ENCODE measurements around the gene P2RX3. TPM values are rescaled to one million over a fixed set of nuclear protein-coding genes. Genes with fewer than 3 reads are reported as not detected.

Gene P2RX3
- total RNA-seq, 1 experiment from 2014 or later: 0.15 TPM

DNA sequence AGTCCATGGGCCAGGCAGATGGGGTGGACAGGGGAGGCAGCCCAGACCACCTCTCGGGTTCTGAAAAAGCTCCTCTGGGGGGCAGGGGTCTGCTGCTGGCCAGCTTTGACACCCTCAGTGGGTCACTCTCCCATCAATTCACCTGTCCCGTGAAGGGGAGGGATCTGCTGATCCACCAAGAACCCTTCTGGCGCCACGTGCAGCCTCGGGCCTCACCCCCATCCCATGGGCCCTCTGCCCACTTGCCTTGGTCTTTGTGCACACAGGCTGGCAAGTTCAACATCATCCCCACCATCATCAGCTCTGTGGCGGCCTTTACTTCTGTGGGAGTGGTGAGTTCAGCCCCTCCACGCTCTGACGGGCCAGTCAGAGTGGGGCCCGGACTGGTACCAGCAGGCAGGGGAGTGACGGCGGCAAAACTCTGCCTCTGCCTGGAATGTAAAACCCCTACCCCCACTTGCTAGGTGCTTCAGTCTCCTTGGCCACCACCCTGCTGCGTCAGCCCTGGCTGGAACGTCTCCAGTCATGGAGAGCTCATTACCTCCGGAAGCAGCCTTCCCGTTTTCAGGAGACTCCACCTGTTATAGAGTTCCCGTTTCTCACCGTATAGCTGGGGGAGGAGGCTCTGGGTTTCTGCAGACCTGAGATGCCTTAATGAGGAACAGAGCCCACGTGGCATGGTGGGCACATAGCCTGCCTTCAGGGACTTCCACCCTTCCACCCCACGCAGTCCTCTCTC lies 30.1 kb downstream of the P2RX3 start:
- Histone ChIP-seq H4K5ac (ENCODE audit: insufficient read length, low read depth, low read length) (no peak overlapping the region), H3K79me2 (ENCODE audit: insufficient read depth, low read length) (no peaks in the 10 kb centered on the region), H3K18ac (ENCODE audit: insufficient read length, low read depth, low read length) (no peak overlapping the region), H3K9me3 (ENCODE audit: control insufficient read depth, low read depth, low read length) (no peaks in the 10 kb centered on the region), H2AK5ac (ENCODE audit: insufficient read length, low read length) (no peak overlapping the region), H3K23me2 (ENCODE audit: insufficient read length, low read depth, low read length, poor library complexity, severe bottlenecking) (no peaks in the 10 kb centered on the region), H3K23ac (ENCODE audit: insufficient read length, low read depth, low read length) (no peak overlapping the region), H4K20me1 (ENCODE audit: control insufficient read depth, insufficient read depth, insufficient read length) (no peaks in the 10 kb centered on the region), H2BK120ac (ENCODE audit: low read depth, low read length, poor library complexity, severe bottlenecking) (no peak overlapping the region), H2AFZ (ENCODE audit: low read length) (no peak overlapping the region), H3K14ac (ENCODE audit: insufficient read depth, low read length) (no peak overlapping the region), H3K79me1 (ENCODE audit: insufficient read depth, low read depth, low read length, poor library complexity, severe bottlenecking) (no peaks in the 10 kb centered on the region), H2BK12ac (ENCODE audit: insufficient read length, low read depth, low read length) (no peak overlapping the region), H3K27ac (ENCODE audit: insufficient read length, low read depth, low read length) (no peak overlapping the region), H2BK5ac (ENCODE audit: insufficient read length, low read length) (no peak overlapping the region), H3K4me1 (ENCODE audit: insufficient read depth, low read length) (peaks cover 6% of the 10 kb centered on the region), H3K27me3 (ENCODE audit: insufficient read depth, low read length) (no peaks in the 10 kb centered on the region), H3K4me2 (ENCODE audit: insufficient read depth, insufficient read length, low read length) (no peak overlapping the region), H3K4ac (ENCODE audit: low read depth, low read length) (no peak overlapping the region), H3K56ac (ENCODE audit: insufficient read length, low read depth, low read length) (no peak overlapping the region), H2BK15ac (ENCODE audit: low read depth, low read length) (no peak overlapping the region), H3K9ac (ENCODE audit: extremely low read depth, insufficient read length, low read length) (no peak overlapping the region), H4K8ac (replicated peaks; ENCODE audit: insufficient read length, low read depth, low read length) (no peak overlapping the region), H2BK20ac (ENCODE audit: low read depth, low read length, poor library complexity, severe bottlenecking) (no peak overlapping the region), H3T11ph (ENCODE audit: low read length) (no peak overlapping the region), H4K91ac (ENCODE audit: insufficient read length, low read depth, low read length) (no peak overlapping the region)
- Mint-ChIP-seq H3K4me3 (no peak overlapping the region), H3K4me1 (peaks cover 24% of the 10 kb centered on the region in 2 experiments), H3K36me3 (ENCODE audit: insufficient read depth in 1 of 3, low read depth in 3 of 3) (no peaks in the 10 kb centered on the region), H3K27ac (no peak overlapping the region), H3K9me3 (0 out of 5 replicates have a peak, but pooled peaks cover 0 to 2% of the 10 kb centered on the region in 2 experiments), H3K27me3 (ENCODE audit: low read depth) (peaks cover 26% of the 10 kb centered on the region)
- TF ChIP-seq, protein P1, sequence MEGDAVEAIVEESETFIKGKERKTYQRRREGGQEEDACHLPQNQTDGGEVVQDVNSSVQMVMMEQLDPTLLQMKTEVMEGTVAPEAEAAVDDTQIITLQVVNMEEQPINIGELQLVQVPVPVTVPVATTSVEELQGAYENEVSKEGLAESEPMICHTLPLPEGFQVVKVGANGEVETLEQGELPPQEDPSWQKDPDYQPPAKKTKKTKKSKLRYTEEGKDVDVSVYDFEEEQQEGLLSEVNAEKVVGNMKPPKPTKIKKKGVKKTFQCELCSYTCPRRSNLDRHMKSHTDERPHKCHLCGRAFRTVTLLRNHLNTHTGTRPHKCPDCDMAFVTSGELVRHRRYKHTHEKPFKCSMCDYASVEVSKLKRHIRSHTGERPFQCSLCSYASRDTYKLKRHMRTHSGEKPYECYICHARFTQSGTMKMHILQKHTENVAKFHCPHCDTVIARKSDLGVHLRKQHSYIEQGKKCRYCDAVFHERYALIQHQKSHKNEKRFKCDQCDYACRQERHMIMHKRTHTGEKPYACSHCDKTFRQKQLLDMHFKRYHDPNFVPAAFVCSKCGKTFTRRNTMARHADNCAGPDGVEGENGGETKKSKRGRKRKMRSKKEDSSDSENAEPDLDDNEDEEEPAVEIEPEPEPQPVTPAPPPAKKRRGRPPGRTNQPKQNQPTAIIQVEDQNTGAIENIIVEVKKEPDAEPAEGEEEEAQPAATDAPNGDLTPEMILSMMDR (conservative IDR thresholded peaks at IDR 0.05): no peak
- no CpG with 5 or more reads among the region's 19 CpGs for WGBS (ENCODE audit: extremely low coverage, insufficient read length, low lambda C conversion rate)
- no peak for DNase-seq

Data from H9 (cell line).